Rectal smooth muscle tissue (tissue), 1 donor: Measurements from ENCODE around the gene RRAGD.

ENCODE experiments used
- H3K27ac ChIP-seq: one replicate; pipeline ENCODE4 v1.7.0; 2013; ENCODE audit warnings: low read depth, low read length, inconsistent platforms
- H3K27me3 ChIP-seq: one replicate; pipeline ENCODE4 v1.7.0; 2013; ENCODE audit warnings: low read length; ENCODE audit not compliant: control insufficient read depth, insufficient read depth
- H3K36me3 ChIP-seq: one replicate; pipeline ENCODE4 v1.7.0; 2013; ENCODE audit warnings: low read length; ENCODE audit not compliant: control insufficient read depth, insufficient read depth
- H3K4me1 ChIP-seq: one replicate; pipeline ENCODE4 v1.7.0; 2013; ENCODE audit warnings: low read length; ENCODE audit not compliant: control insufficient read depth, insufficient read depth
- H3K4me3 ChIP-seq: one replicate; pipeline ENCODE4 v1.7.0; 2013; ENCODE audit warnings: low read length
- H3K9ac ChIP-seq: one replicate; pipeline ENCODE4 v1.7.0; 2013; ENCODE audit warnings: low read length

RRAGD gene

GRCh38 chr6:89348372-89348771 lies 63.7 kb downstream of the RRAGD start:
- Histone ChIP-seq H3K27me3 (no peaks in the 10 kb centered on the region), H3K4me3 (no peak overlapping the region), H3K27ac (no peak overlapping the region), H3K9ac (no peak overlapping the region), H3K36me3 (no peaks in the 10 kb centered on the region), H3K4me1 (peaks cover 14% of the 10 kb centered on the region)

- no peak overlapping the region for H3K27ac ChIP-seq
- H3K9ac ChIP-seq, result no peak overlapping the region
- H3K4me1 ChIP-seq, result peaks cover 14% of the 10 kb centered on the region
- no peaks in the 10 kb centered on the region for H3K36me3 ChIP-seq
- H3K27me3 ChIP-seq, result no peaks in the 10 kb centered on the region
- no peak overlapping the region for H3K4me3 ChIP-seq
Measured at GRCh38 chr6:89347825-89348224, 64.2 kb downstream of the RRAGD start.

GRCh38 chr6:89346433-89346832 lies 65.6 kb downstream of the RRAGD start:
- Histone ChIP-seq H3K4me3 (no peak overlapping the region), H3K27me3 (no peaks in the 10 kb centered on the region), H3K4me1 (peaks cover 14% of the 10 kb centered on the region), H3K9ac (no peak overlapping the region), H3K27ac (no peak overlapping the region), H3K36me3 (peaks cover under 1% of the 10 kb centered on the region)

GRCh38 chr6:89339565-89339964 lies 72.5 kb downstream of the RRAGD start:
- Histone ChIP-seq H3K27ac (no peak overlapping the region), H3K36me3 (peaks cover 18% of the 10 kb centered on the region)

GRCh38 chr6:89335164-89335563 lies 76.9 kb downstream of the RRAGD start:
- peaks cover 15% of the 10 kb centered on the region for H3K36me3 ChIP-seq
- no peak overlapping the region for H3K4me3 ChIP-seq
- H3K9ac ChIP-seq, result no peak overlapping the region
- no peaks in the 10 kb centered on the region for H3K4me1 ChIP-seq
- H3K27me3 ChIP-seq, result no peaks in the 10 kb centered on the region
- H3K27ac ChIP-seq, result no peak overlapping the region

More at GRCh38 chr6:89339565-89339964, 72.5 kb downstream of the RRAGD start:
- no peaks in the 10 kb centered on the region for H3K4me1 ChIP-seq
- no peak overlapping the region for H3K4me3 ChIP-seq
- no peak overlapping the region for H3K9ac ChIP-seq
- no peaks in the 10 kb centered on the region for H3K27me3 ChIP-seq

GRCh38 chr6:89330910-89331309 lies 81.2 kb downstream of the RRAGD start:
- H3K4me3 ChIP-seq, result no peak overlapping the region
- H3K4me1 ChIP-seq, result no peaks in the 10 kb centered on the region
- no peak overlapping the region for H3K27ac ChIP-seq
- no peak overlapping the region for H3K9ac ChIP-seq
- no peaks in the 10 kb centered on the region for H3K27me3 ChIP-seq
- H3K36me3 ChIP-seq, result peaks cover 18% of the 10 kb centered on the region

GRCh38 chr6:89328976-89329375 lies 83.1 kb downstream of the RRAGD start:
- no peaks in the 10 kb centered on the region for H3K27me3 ChIP-seq
- H3K4me3 ChIP-seq, result no peak overlapping the region
- H3K27ac ChIP-seq, result no peak overlapping the region
- H3K36me3 ChIP-seq, result peaks cover 16% of the 10 kb centered on the region
- no peaks in the 10 kb centered on the region for H3K4me1 ChIP-seq
- no peak overlapping the region for H3K9ac ChIP-seq

GRCh38 chr6:89324304-89324703 lies 87.8 kb downstream of the RRAGD start:
- Histone ChIP-seq H3K4me1 (no peaks in the 10 kb centered on the region), H3K27me3 (no peaks in the 10 kb centered on the region), H3K36me3 (peaks cover 7% of the 10 kb centered on the region), H3K9ac (no peak overlapping the region), H3K4me3 (no peak overlapping the region), H3K27ac (no peak overlapping the region)

- Histone ChIP-seq H3K27ac (no peak overlapping the region), H3K9ac (no peak overlapping the region), H3K4me3 (no peak overlapping the region), H3K4me1 (no peaks in the 10 kb centered on the region), H3K36me3 (peaks cover 3% of the 10 kb centered on the region), H3K27me3 (no peaks in the 10 kb centered on the region)
Measured at GRCh38 chr6:89323511-89323971, 88.5 kb downstream of the RRAGD start.

GRCh38 chr6:89321131-89321970 lies 90.7 kb downstream of the RRAGD start:
- Histone ChIP-seq H3K27me3 (no peaks in the 10 kb centered on the region), H3K9ac (no peak overlapping the region), H3K4me1 (no peaks in the 10 kb centered on the region), H3K4me3 (no peak overlapping the region), H3K36me3 (no peaks in the 10 kb centered on the region), H3K27ac (no peak overlapping the region)

- Histone ChIP-seq H3K36me3 (no peaks in the 10 kb centered on the region), H3K4me1 (no peaks in the 10 kb centered on the region), H3K4me3 (no peak overlapping the region), H3K27ac (no peak overlapping the region), H3K27me3 (no peaks in the 10 kb centered on the region), H3K9ac (no peak overlapping the region)
Measured at GRCh38 chr6:89320012-89320559, 92.0 kb downstream of the RRAGD start.

- H3K36me3 ChIP-seq, result no peaks in the 10 kb centered on the region
Measured at GRCh38 chr6:89317067-89317466, 95.0 kb downstream of the RRAGD start.

More at GRCh38 chr6:89317067-89317466, 95.0 kb downstream of the RRAGD start:
- no peaks in the 10 kb centered on the region for H3K27me3 ChIP-seq
- no peak overlapping the region for H3K27ac ChIP-seq
- H3K9ac ChIP-seq, result no peak overlapping the region
- H3K4me1 ChIP-seq, result peaks cover 12% of the 10 kb centered on the region
- H3K4me3 ChIP-seq, result no peak overlapping the region
